Sigmoid colon (tissue), 3 donors: ENCODE measurements around the gene PLCB1.

Experiments
- CTCF ChIP-seq, 4 experiments: fragments of 450-650 bp in 3 of 4; fragments of 200-600 bp in 1 of 4; IDR thresholded peaks; one replicate each; pipeline ENCODE4 v1.5.1; 2016 to 2019; ENCODE audit warnings: antibody characterized with exemption in 4 of 4, mild to moderate bottlenecking in 3 of 4, moderate library complexity in 2 of 4
- POLR2A ChIP-seq, 2 donors: fragments of 450-650 bp; IDR thresholded peaks; one replicate each; pipeline ENCODE4 v1.6.1; 2016; ENCODE audit warnings: antibody characterized with exemption in 2 of 2, mild to moderate bottlenecking in 2 of 2, moderate library complexity in 2 of 2

- TF ChIP-seq CTCF (IDR thresholded peaks at IDR 0.05) = no peak
- no peak for TF ChIP-seq POLR2A (IDR thresholded peaks at IDR 0.05)
Observed at GRCh38 chr20:8231038-8231437, 99.0 kb downstream of the PLCB1 start.
